ENCODE measurements around the gene SCCPDH. TPM values are rescaled to one million over a fixed set of nuclear protein-coding genes. Genes with fewer than 3 reads are reported as not detected.

Gene SCCPDH
- total RNA-seq, result 20.3 and 21.3 TPM in 2 replicates

- intact Hi-C loops (cut with micrococcal nuclease), result loop anchor here (10.0 kb wide), 1 partner anchor 159 kb away; the partner anchor contains the start of genes CNST and TFB2M
Measured at GRCh38 chr1:246724016-246724730, at the start of gene SCCPDH. TSS of gene SCCPDH (plus strand) at chr1:246724409. CDS start at chr1:246724423, 14 bp downstream.

GRCh38 chr1:246677842-246678241, 46.4 kb upstream of the SCCPDH start:
- intact Hi-C loops (cut with micrococcal nuclease), result no loop called here

- intact Hi-C loops (cut with micrococcal nuclease), result no loop called here
Measured at GRCh38 chr1:246678816-246679793, 45.1 kb upstream of the SCCPDH start.

- intact Hi-C loops (cut with micrococcal nuclease), result no loop called here
Measured at GRCh38 chr1:246679794-246680177, 44.4 kb upstream of the SCCPDH start.

GRCh38 chr1:246680190-246680589, 44.0 kb upstream of the SCCPDH start:
- intact Hi-C loops (cut with micrococcal nuclease), result no loop called here

GRCh38 chr1:246680696-246681130, 43.5 kb upstream of the SCCPDH start:
- intact Hi-C loops (cut with micrococcal nuclease), result no loop called here

- intact Hi-C loops (cut with micrococcal nuclease), result no loop called here
Measured at GRCh38 chr1:246681900-246682895, 42.0 kb upstream of the SCCPDH start.

GRCh38 chr1:246683521-246683920, 40.7 kb upstream of the SCCPDH start:
- intact Hi-C loops (cut with micrococcal nuclease), result no loop called here

GRCh38 chr1:246687002-246687401, 37.2 kb upstream of the SCCPDH start:
- intact Hi-C loops (cut with micrococcal nuclease), result no loop called here

GRCh38 chr1:246689409-246690008, 34.7 kb upstream of the SCCPDH start:
- intact Hi-C loops (cut with micrococcal nuclease), result loop anchor here (1.0 to 10.0 kb wide), 4 partner anchors 10 to 1535 kb away; partner anchors contain the start of genes KIF26B and ZNF670

- intact Hi-C loops (cut with micrococcal nuclease), result loop anchor here (10.0 kb wide), 2 partner anchors 385 to 1535 kb away; partner anchors contain the start of genes KIF26B and ZNF670
Measured at GRCh38 chr1:246690100-246690499, 34.1 kb upstream of the SCCPDH start.

- intact Hi-C loops (cut with micrococcal nuclease), result loop anchor here (10.0 kb wide), 2 partner anchors 383 to 1537 kb away; partner anchors contain the start of genes KIF26B and ZNF670
Measured at GRCh38 chr1:246691622-246692495, 32.4 kb upstream of the SCCPDH start.

- intact Hi-C loops (cut with micrococcal nuclease), result loop anchor here (10.0 kb wide), 2 partner anchors 380 to 1540 kb away; partner anchors contain the start of genes KIF26B and ZNF670
Measured at GRCh38 chr1:246694213-246694895, 29.9 kb upstream of the SCCPDH start.

- intact Hi-C loops (cut with micrococcal nuclease), result loop anchor here (5.0 to 10.0 kb wide), 3 partner anchors 237 to 1540 kb away; partner anchors contain the start of genes AHCTF1, KIF26B and ZNF670
Measured at GRCh38 chr1:246695136-246695535, 29.1 kb upstream of the SCCPDH start.

GRCh38 chr1:246695666-246696065, 28.5 kb upstream of the SCCPDH start:
- intact Hi-C loops (cut with micrococcal nuclease), result loop anchor here (5.0 to 10.0 kb wide), 3 partner anchors 237 to 1541 kb away; partner anchors contain the start of genes AHCTF1, KIF26B and ZNF670

GRCh38 chr1:246698466-246699094, 25.6 kb upstream of the SCCPDH start:
- intact Hi-C loops (cut with micrococcal nuclease), result loop anchor here (1.0 to 10.0 kb wide), 6 partner anchors 9 to 1544 kb away; partner anchors contain the start of genes AHCTF1, CNST, KIF26B and TFB2M

- intact Hi-C loops (cut with micrococcal nuclease), result loop anchor here (1.0 to 10.0 kb wide), 6 partner anchors 10 to 1544 kb away; partner anchors contain the start of genes AHCTF1, CNST, KIF26B and TFB2M
Measured at GRCh38 chr1:246699095-246699735, 25.0 kb upstream of the SCCPDH start.

Measured in T-helper 2 cell treated with Interferon-gamma antibody and Interleukin-4, amounts not matched to agents 100 ng/mL and 5 ng/mL, for 36 hours (primary cell).